D721Med (cell line): ENCODE data around the gene CD93.

Experiments used
- DNase-seq: peaks from one replicate; pipeline ENCODE4 v3.0.0; 2011; ENCODE audit warnings: low spot score; ENCODE audit not compliant: insufficient read length
- FAIRE-seq: peaks from 2 replicates; lab custom pipeline; 2011; peaks lifted over from hg19 to GRCh38; lab: Jason Lieb, UNC
- CTCF ChIP-seq: IDR thresholded peaks from 2 replicates; pipeline ENCODE4 v1.5.1; 2012; ENCODE audit warnings: mild to moderate bottlenecking, control low read depth; ENCODE audit not compliant: insufficient read depth; ENCODE audit errors: missing control alignments

CD93 gene

GRCh38 chr20:23047001-23047737, 39.0 kb downstream of the CD93 start:
- FAIRE-seq: no peak
- no peak for DNase-seq
- TF ChIP-seq CTCF: no peak

- TF ChIP-seq CTCF: no peak
- no peak for FAIRE-seq
- no peak for DNase-seq
Observed at GRCh38 chr20:23046431-23046830, 39.7 kb downstream of the CD93 start.

- FAIRE-seq (no peak), DNase-seq (no peak)
- TF ChIP-seq CTCF: no peak
Observed at GRCh38 chr20:23043376-23043775, 42.7 kb downstream of the CD93 start.

GRCh38 chr20:23042270-23042669, 43.9 kb downstream of the CD93 start:
- DNase-seq (no peak), FAIRE-seq (no peak)
- no peak for TF ChIP-seq CTCF

GRCh38 chr20:23039885-23040508, 46.1 kb downstream of the CD93 start:
- FAIRE-seq (no peak), DNase-seq (no peak)
- TF ChIP-seq CTCF: no peak

- no peak for TF ChIP-seq CTCF
- no peak for DNase-seq
- no peak for FAIRE-seq
Observed at GRCh38 chr20:23039136-23039875, 46.8 kb downstream of the CD93 start.
